Sigmoid colon (tissue), 7 donors: ENCODE results near the gene ATP6V1G1. TPM values are rescaled to one million over a fixed set of nuclear protein-coding genes. Genes with fewer than 3 reads are reported as not detected.

Experiments
- DNase-seq: peaks from one replicate; pipeline ENCODE4 v3.0.0-alpha.2; 2019
- H3K27ac ChIP-seq, 4 donors: fragments of 200-600 bp; sonication (generic); one replicate each; pipeline ENCODE4 v1.5.1; 2016 to 2019; ENCODE audit warnings: mild to moderate bottlenecking in 1 of 4
- H3K27me3 ChIP-seq, 3 donors: fragments of 200-600 bp; sonication (generic); one replicate each; pipeline ENCODE4 v1.5.1; 2019; ENCODE audit warnings: mild to moderate bottlenecking in 1 of 3
- H3K36me3 ChIP-seq, 4 donors: fragments of 200-600 bp; sonication (generic); one replicate each; pipeline ENCODE4 v1.5.1; 2016 to 2019
- H3K4me1 ChIP-seq, 4 donors: fragments of 200-600 bp; sonication (generic); one replicate each; pipeline ENCODE4 v1.5.1; 2017 to 2019
- H3K4me3 ChIP-seq, 4 donors: fragments of 200-600 bp; sonication (generic); one replicate each; pipeline ENCODE4 v1.5.1; 2017 to 2019; ENCODE audit warnings: mild to moderate bottlenecking in 2 of 4, moderate library complexity in 1 of 4
- H3K9me3 ChIP-seq, 4 donors: fragments of 200-600 bp in 3 of 4; sonication (generic) in 3 of 4; one replicate each; pipeline versions ENCODE4 v1.5.1 to v1.6.1; 2013 to 2019
- CTCF ChIP-seq, 4 experiments: fragments of 450-650 bp in 3 of 4; fragments of 200-600 bp in 1 of 4; IDR thresholded peaks; one replicate each; pipeline ENCODE4 v1.5.1; 2016 to 2019; ENCODE audit warnings: antibody characterized with exemption in 4 of 4, mild to moderate bottlenecking in 3 of 4, moderate library complexity in 2 of 4
- EP300 ChIP-seq, 4 donors: sonication (generic); formaldehyde crosslinking; IDR thresholded peaks; one replicate each; pipeline ENCODE4 v1.6.1; 2017; ENCODE audit warnings: antibody characterized with exemption in 4 of 4
- POLR2A ChIP-seq, 2 donors: fragments of 450-650 bp; IDR thresholded peaks; one replicate each; pipeline ENCODE4 v1.6.1; 2016; ENCODE audit warnings: antibody characterized with exemption in 2 of 2, mild to moderate bottlenecking in 2 of 2, moderate library complexity in 2 of 2
- POLR2AphosphoS5 ChIP-seq, 4 donors: sonication (generic); formaldehyde crosslinking; IDR thresholded peaks; one replicate each; pipeline ENCODE4 v1.6.1; 2017; ENCODE audit warnings: antibody characterized with exemption in 4 of 4
- WGBS, 2 donors: extraction: QIAGEN DNeasy Blood & Tissue Kit; methylation state at CpG; one replicate each; pipeline ENCODE4 v1.1.7; 2013; 5-methylcytosine and 5-hydroxymethylcytosine counted together
- intact Hi-C: fragments of 100-400 bp; cut with DNase I; formaldehyde crosslinking; loops from one replicate; pipeline ENCODE4 v1.15.1; 2023
- polyA plus RNA-seq, 3 donors: library from polyadenylated mRNA; stranded (reverse); fragments of 200-250 nt; gene quantifications; one replicate each; pipeline ENCODE4 v1.2.3, GENCODE V29; 2013
- total RNA-seq, 4 donors: library from RNA; depleted of rRNA; stranded (reverse); fragments of >200 nt; gene quantifications; one replicate each; pipeline ENCODE4 v1.1.0, GENCODE V29; 2016
- donor health status: healthy with polysubstance abuse.
- donor health status: Bipolar disorder and iron deficiency.
- donor health status: healthy.

The ATP6V1G1 gene
- total and polyA plus RNA-seq, 7 donors = 114 to 256 (median 176) TPM

DNA sequence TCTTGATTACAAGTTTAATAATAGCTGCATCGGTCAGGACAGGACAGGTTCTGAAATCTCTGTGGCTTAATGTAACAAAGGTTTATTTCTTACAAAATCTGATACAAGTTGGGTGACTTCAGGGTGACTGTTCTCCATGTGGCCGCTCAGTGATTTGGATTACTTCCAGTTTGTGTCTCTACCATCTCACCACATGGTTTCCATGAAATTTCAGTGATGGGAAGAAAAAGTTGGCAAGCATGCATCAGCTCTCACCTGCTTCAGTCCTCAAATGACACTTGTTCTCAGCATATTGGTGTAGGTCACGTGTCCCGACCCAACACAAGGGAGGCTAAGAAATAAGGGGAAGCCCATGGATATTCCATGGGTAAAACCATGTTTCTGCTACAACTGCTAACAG is 15.7 kb downstream of the ATP6V1G1 start:
- no peaks in the 10 kb centered on the region for H3K4me1 ChIP-seq
- WGBS, 2 donors = 94 to 96% methylated on average over 4 of the region's 4 CpGs
- peaks cover 0 to 2% (median 0%) of the 10 kb centered on the region in 4 donors for H3K9me3 ChIP-seq
- no peak for TF ChIP-seq EP300 (IDR thresholded peaks at IDR 0.05)
- no peak for TF ChIP-seq POLR2A (IDR thresholded peaks at IDR 0.05)
- no peak for TF ChIP-seq CTCF (IDR thresholded peaks at IDR 0.05)
- TF ChIP-seq POLR2AphosphoS5 (IDR thresholded peaks at IDR 0.05) = no peak
- H3K4me3 ChIP-seq = no peak overlapping the region
- H3K27ac ChIP-seq = no peak overlapping the region
- H3K27me3 ChIP-seq = no peaks in the 10 kb centered on the region
- no peak for DNase-seq
- H3K36me3 ChIP-seq = peaks cover 3 to 31% (median 19%) of the 10 kb centered on the region in 4 donors
- intact Hi-C loops = no loop called here

DNA sequence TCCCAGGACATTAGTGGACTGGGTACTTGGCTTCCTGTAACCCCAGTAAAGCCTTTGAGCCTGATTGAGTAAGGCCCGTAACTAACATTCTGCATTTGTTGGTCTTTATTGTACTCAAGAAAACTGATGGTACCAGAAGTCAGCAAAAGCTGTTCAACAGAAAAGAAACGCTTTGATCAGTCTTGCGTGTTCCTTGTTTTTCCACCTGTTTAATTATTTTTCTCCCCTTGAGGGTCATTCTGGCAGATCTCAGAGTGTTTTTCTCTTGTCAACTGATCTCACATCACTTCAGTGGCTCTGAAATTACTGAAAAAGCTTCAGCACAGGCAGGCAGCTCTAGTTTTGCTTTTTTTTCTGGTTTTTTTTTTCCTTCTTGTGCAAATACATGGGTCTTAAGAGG is 17.4 kb downstream of the ATP6V1G1 start:
- no peak for TF ChIP-seq CTCF (IDR thresholded peaks at IDR 0.05)
- no peak overlapping the region for H3K27ac ChIP-seq
- H3K9me3 ChIP-seq = peaks cover 0 to 2% (median 0%) of the 10 kb centered on the region in 4 donors
- intact Hi-C loops = no loop called here
- no peak for DNase-seq
- no peaks in the 10 kb centered on the region for H3K27me3 ChIP-seq
- peaks cover 0 to 14% (median 7%) of the 10 kb centered on the region in 4 donors for H3K36me3 ChIP-seq
- H3K4me1 ChIP-seq = no peaks in the 10 kb centered on the region
- 83 to 93% methylated on average over 3 of the region's 3 CpGs for WGBS, 2 donors
- H3K4me3 ChIP-seq = no peak overlapping the region

DNA sequence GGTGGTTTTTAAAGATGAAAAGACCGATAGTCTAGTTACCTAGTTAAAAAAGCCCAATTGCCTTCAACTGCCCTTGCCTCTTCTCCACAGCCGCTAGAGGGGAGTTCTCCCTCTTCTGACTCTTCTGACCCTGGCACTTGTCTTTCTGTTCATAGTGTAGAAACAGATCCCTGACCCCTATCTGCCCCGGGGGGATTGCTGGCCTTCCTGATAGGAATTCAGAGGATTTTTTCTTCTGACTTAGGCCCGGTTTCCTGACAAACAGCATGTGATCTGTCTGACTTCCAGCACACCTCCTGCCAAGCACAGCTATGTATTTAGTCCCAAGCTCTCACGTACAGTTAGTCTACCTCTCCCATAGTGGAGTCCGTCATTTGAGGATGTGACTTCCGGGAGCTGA is 18.5 kb downstream of the ATP6V1G1 start:
- peaks cover 0 to 9% (median 7%) of the 10 kb centered on the region in 4 donors for H3K4me1 ChIP-seq
- H3K27me3 ChIP-seq = no peaks in the 10 kb centered on the region
- 79 to 85% methylated on average over 7 of the region's 7 CpGs for WGBS, 2 donors
- no peak for TF ChIP-seq POLR2A (IDR thresholded peaks at IDR 0.05)
- TF ChIP-seq EP300 (IDR thresholded peaks at IDR 0.05) = no peak
- TF ChIP-seq POLR2AphosphoS5 (IDR thresholded peaks at IDR 0.05) = no peak
- no peak for TF ChIP-seq CTCF (IDR thresholded peaks at IDR 0.05)
- no peak overlapping the region for H3K27ac ChIP-seq
- peaks cover 0 to 2% (median 0%) of the 10 kb centered on the region in 4 donors for H3K9me3 ChIP-seq
- H3K36me3 ChIP-seq = peaks cover 0 to 3% (median under 1%) of the 10 kb centered on the region in 4 donors
- intact Hi-C loops = no loop called here
- H3K4me3 ChIP-seq = no peak overlapping the region
- DNase-seq = no peak

DNA sequence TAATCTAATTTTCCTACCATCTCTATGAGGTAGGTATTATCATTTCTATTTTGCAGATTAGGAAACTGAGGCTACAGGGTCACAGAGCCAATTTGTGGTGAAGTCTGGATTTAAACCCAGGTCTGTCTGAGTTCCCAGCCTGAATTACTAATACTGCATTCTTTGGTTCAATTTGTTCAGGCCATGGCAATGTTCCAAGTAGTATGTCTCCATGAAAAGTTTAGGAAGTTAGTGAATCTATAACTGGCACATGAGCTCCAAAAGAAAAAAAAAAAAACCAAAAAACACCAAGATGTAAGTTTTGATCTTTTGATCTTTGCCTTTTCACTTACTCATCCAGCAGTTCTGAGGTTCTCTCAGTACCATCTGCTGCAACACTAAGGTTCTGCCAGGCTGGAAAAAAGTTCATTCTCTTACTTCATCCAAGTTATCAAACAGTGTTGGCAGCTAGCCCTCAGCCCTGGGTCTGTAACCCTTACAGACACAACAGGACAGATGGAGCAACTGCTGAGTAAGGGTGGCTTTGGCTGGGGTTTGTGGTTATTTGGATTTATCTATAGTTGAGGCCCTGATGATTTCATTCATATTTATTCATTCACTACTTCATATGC is 19.1 kb downstream of the ATP6V1G1 start:
- Histone ChIP-seq H3K27ac (no peak overlapping the region), H3K4me1 (peaks cover 0 to 9% (median 7%) of the 10 kb centered on the region in 4 donors), H3K9me3 (no peaks in the 10 kb centered on the region), H3K4me3 (no peak overlapping the region), H3K36me3 (no peaks in the 10 kb centered on the region), H3K27me3 (no peaks in the 10 kb centered on the region)
- DNase-seq = no peak
- no peak for TF ChIP-seq EP300 (IDR thresholded peaks at IDR 0.05)
- TF ChIP-seq CTCF (IDR thresholded peaks at IDR 0.05) = no peak
- no peak for TF ChIP-seq POLR2A (IDR thresholded peaks at IDR 0.05)
- no peak for TF ChIP-seq POLR2AphosphoS5 (IDR thresholded peaks at IDR 0.05)
- intact Hi-C loops = no loop called here
